HG03039 (cell line): ENCODE data around the gene RIOK1.
"Not testable (repeated sequence)": the region's sequence is repeated elsewhere in the genome, so short reads cannot be mapped to it uniquely, and the experiment has no call there.

ENCODE experiments used
- ATAC-seq: cut with Tn5 transposase; IDR thresholded peaks from one replicate; pipeline ENCODE4 v1.9.1; 2021; ENCODE audit warnings: mild to moderate bottlenecking, moderate library complexity; ENCODE audit not compliant: unreplicated experiment

The RIOK1 gene

GRCh38 chr6:7439228-7439627 lies 49.6 kb downstream of the RIOK1 start:
- ATAC-seq, result no peak

- ATAC-seq, result no peak
These were observed 50.9 kb downstream of the RIOK1 start for GRCh38 chr6:7440476-7440875.

GRCh38 chr6:7441048-7441775 lies 51.6 kb downstream of the RIOK1 start:
- ATAC-seq, result no peak

- ATAC-seq, result no peak
These were observed 52.9 kb downstream of the RIOK1 start for GRCh38 chr6:7442467-7442866.

- no peak for ATAC-seq
These were observed 55.5 kb downstream of the RIOK1 start for GRCh38 chr6:7445101-7445500.

- ATAC-seq, result no peak
These were observed 56.4 kb downstream of the RIOK1 start for GRCh38 chr6:7445885-7446461.

GRCh38 chr6:7446619-7447325 lies 57.2 kb downstream of the RIOK1 start:
- no peak for ATAC-seq

GRCh38 chr6:7448232-7448631 lies 58.6 kb downstream of the RIOK1 start:
- ATAC-seq, result no peak

GRCh38 chr6:7449018-7449417 lies 59.4 kb downstream of the RIOK1 start:
- no peak for ATAC-seq

- no peak for ATAC-seq
These were observed 61.7 kb downstream of the RIOK1 start for GRCh38 chr6:7451326-7451725.

GRCh38 chr6:7452898-7453297 lies 63.3 kb downstream of the RIOK1 start:
- no peak for ATAC-seq

GRCh38 chr6:7454696-7455358 lies 65.2 kb downstream of the RIOK1 start:
- ATAC-seq, result no peak

GRCh38 chr6:7456302-7456701 lies 66.7 kb downstream of the RIOK1 start:
- ATAC-seq, result not testable (repeated sequence)

- ATAC-seq, result no peak
These were observed 71.8 kb downstream of the RIOK1 start for GRCh38 chr6:7461416-7461815.

- no peak for ATAC-seq
These were observed 74.2 kb downstream of the RIOK1 start for GRCh38 chr6:7463785-7464184.

GRCh38 chr6:7467007-7467897 lies 77.6 kb downstream of the RIOK1 start:
- no peak for ATAC-seq
